CD4-positive, alpha-beta T cell treated with Interleukin-4 for 1 hour (primary cell): ENCODE data around the gene GTF2H4.
"Not testable (repeated sequence)": the region's sequence is repeated elsewhere in the genome, so short reads cannot be mapped to it uniquely, and the experiment has no call there.

Experiments
- DNase-seq, 2 donors: peaks; one replicate each; pipeline ENCODE4 v3.0.0-alpha.2; 2020 to 2022

The GTF2H4 gene

GRCh38 chr6:30927080-30927479 lies 19.1 kb downstream of the GTF2H4 start:
- not testable (repeated sequence) for DNase-seq

GRCh38 chr6:30928677-30929076 lies 20.7 kb downstream of the GTF2H4 start:
- DNase-seq: no peak

GRCh38 chr6:30930506-30930905 lies 22.5 kb downstream of the GTF2H4 start:
- no peak for DNase-seq

GRCh38 chr6:30931272-30931671 lies 23.3 kb downstream of the GTF2H4 start:
- DNase-seq: no peak

- DNase-seq: no peak
These were observed 24.1 kb downstream of the GTF2H4 start, which contains the start of gene SFTA2 for GRCh38 chr6:30931969-30932645. Gene SFTA2 (minus strand): TSS chr6:30932170. CDS start chr6:30932096, 74 bp downstream.

- DNase-seq: no peak
These were observed 24.8 kb downstream of the GTF2H4 start for GRCh38 chr6:30932665-30933365.

GRCh38 chr6:30935018-30935417 lies 27.0 kb downstream of the GTF2H4 start:
- DNase-seq: no peak

GRCh38 chr6:30937265-30937664 lies 29.3 kb downstream of the GTF2H4 start:
- no peak for DNase-seq

- DNase-seq: no peak
These were observed 30.7 kb downstream of the GTF2H4 start for GRCh38 chr6:30938730-30939129.

GRCh38 chr6:30939473-30939872 lies 31.5 kb downstream of the GTF2H4 start:
- no peak for DNase-seq

GRCh38 chr6:30940361-30940986 lies 32.5 kb downstream of the GTF2H4 start, which contains the start of gene MUCL3:
Gene MUCL3 (plus strand): TSS chr6:30940973. CDS start chr6:30941000, 27 bp downstream.
- DNase-seq: no peak

- DNase-seq: no peak
These were observed 34.5 kb downstream of the GTF2H4 start for GRCh38 chr6:30942338-30943060.

GRCh38 chr6:30944051-30944450 lies 36.0 kb downstream of the GTF2H4 start:
- DNase-seq: no peak

- DNase-seq: no peak
These were observed 37.3 kb downstream of the GTF2H4 start for GRCh38 chr6:30945281-30945680.

GRCh38 chr6:30947231-30947630 lies 39.2 kb downstream of the GTF2H4 start:
- no peak for DNase-seq

- DNase-seq: no peak
These were observed 40.8 kb downstream of the GTF2H4 start for GRCh38 chr6:30948811-30949210.

GRCh38 chr6:30951907-30952469 lies 44.0 kb downstream of the GTF2H4 start:
- no peak for DNase-seq

- no peak for DNase-seq
These were observed 46.8 kb downstream of the GTF2H4 start for GRCh38 chr6:30954631-30955366.

GRCh38 chr6:30955367-30956042 lies 47.5 kb downstream of the GTF2H4 start:
- peak; percentile 69 to 74 for DNase-seq

- no peak for DNase-seq
These were observed 49.7 kb downstream of the GTF2H4 start for GRCh38 chr6:30957716-30958115.

- no peak for DNase-seq
These were observed 53.1 kb downstream of the GTF2H4 start for GRCh38 chr6:30960907-30961673.
